Endothelial cell (in vitro differentiated cells): Measurements from ENCODE around the gene CLEC6A. TPM values are rescaled to one million over a fixed set of nuclear protein-coding genes. Genes with fewer than 3 reads are reported as not detected.
"Not testable (repeated sequence)": the region's sequence is repeated elsewhere in the genome, so short reads cannot be mapped to it uniquely, and the experiment has no call there.

ENCODE experiments used
- DNase-seq: peaks from one replicate; pipeline ENCODE4 v3.0.0; 2021; ENCODE audit warnings: low spot score
- H3K27ac Mint-ChIP-seq: one replicate; pipeline ENCODE4 v1.8.0; 2021; ENCODE audit warnings: mixed read lengths, inconsistent platforms; ENCODE audit not compliant: unreplicated experiment
- H3K27me3 Mint-ChIP-seq: one replicate; pipeline ENCODE4 v1.8.0; 2021; ENCODE audit warnings: mild to moderate bottlenecking, moderate library complexity, mixed read lengths, inconsistent platforms; ENCODE audit not compliant: unreplicated experiment
- H3K36me3 Mint-ChIP-seq: one replicate; pipeline ENCODE4 v1.8.0; 2021; ENCODE audit warnings: mild to moderate bottlenecking, low read depth, mixed read lengths, inconsistent platforms; ENCODE audit not compliant: unreplicated experiment
- H3K4me1 Mint-ChIP-seq: one replicate; pipeline ENCODE4 v1.8.0; 2021; ENCODE audit warnings: mild to moderate bottlenecking, mixed read lengths, inconsistent platforms; ENCODE audit not compliant: unreplicated experiment
- H3K4me3 Mint-ChIP-seq: one replicate; pipeline ENCODE4 v1.8.0; 2021; ENCODE audit warnings: mild to moderate bottlenecking, mixed read lengths, inconsistent platforms; ENCODE audit not compliant: unreplicated experiment
- H3K9me3 Mint-ChIP-seq: one replicate; pipeline ENCODE4 v1.8.0; 2021; ENCODE audit warnings: mixed read lengths, inconsistent platforms; ENCODE audit not compliant: unreplicated experiment
- CTCF ChIP-seq: fragments of 200-600 bp; sonication (generic); IDR thresholded peaks from one replicate; pipeline ENCODE4 v1.5.0; 2021; ENCODE audit warnings: antibody characterized with exemption; ENCODE audit not compliant: unreplicated experiment
- total RNA-seq: library from RNA; stranded (reverse); fragmentation: NEBNext Ultra II Directional; extraction: Animal tissue kit (Norgen Biotek cat#: 25700); gene quantifications from one replicate; pipeline ENCODE4 v1.2.1, GENCODE V29; 2021; ENCODE audit not compliant: unreplicated experiment

CLEC6A gene
- total RNA-seq, 1 donor from 2014 or later, result not detected

GRCh38 chr12:8491646-8492530, 36.1 kb downstream of the CLEC6A start:
- Mint-ChIP-seq H3K27ac (no peak overlapping the region), H3K4me3 (no peak overlapping the region), H3K36me3 (no peaks in the 10 kb centered on the region), H3K9me3 (no peaks in the 10 kb centered on the region), H3K4me1 (peaks cover 5% of the 10 kb centered on the region), H3K27me3 (no peaks in the 10 kb centered on the region)
- no peak for DNase-seq
- no peak for TF ChIP-seq CTCF

- Mint-ChIP-seq H3K36me3 (no peaks in the 10 kb centered on the region), H3K9me3 (no peaks in the 10 kb centered on the region), H3K4me3 (no peak overlapping the region), H3K27ac (no peak overlapping the region), H3K4me1 (peaks cover 5% of the 10 kb centered on the region), H3K27me3 (no peaks in the 10 kb centered on the region)
- no peak for DNase-seq
- TF ChIP-seq CTCF, result no peak
These were observed 37.3 kb downstream of the CLEC6A start for GRCh38 chr12:8493084-8493483.

GRCh38 chr12:8495671-8496070, 39.9 kb downstream of the CLEC6A start:
- H3K27ac Mint-ChIP-seq, H3K9me3 Mint-ChIP-seq, H3K36me3 Mint-ChIP-seq, DNase-seq, H3K4me3 Mint-ChIP-seq, H3K27me3 Mint-ChIP-seq: not testable (repeated sequence)
- peaks cover 22% of the 10 kb centered on the region for H3K4me1 Mint-ChIP-seq

GRCh38 chr12:8496074-8496473, 40.3 kb downstream of the CLEC6A start:
- H3K36me3 Mint-ChIP-seq, DNase-seq, H3K27ac Mint-ChIP-seq, H3K4me3 Mint-ChIP-seq, H3K27me3 Mint-ChIP-seq, H3K9me3 Mint-ChIP-seq: not testable (repeated sequence)
- peaks cover 22% of the 10 kb centered on the region for H3K4me1 Mint-ChIP-seq

- TF ChIP-seq CTCF, result no peak
- no peak for DNase-seq
- H3K4me3 Mint-ChIP-seq, result no peak overlapping the region
- no peaks in the 10 kb centered on the region for H3K36me3 Mint-ChIP-seq
- peaks cover 1% of the 10 kb centered on the region for H3K27me3 Mint-ChIP-seq
- no peaks in the 10 kb centered on the region for H3K9me3 Mint-ChIP-seq
- peak overlapping the region; percentile 43 for H3K27ac Mint-ChIP-seq
- peaks cover 20% of the 10 kb centered on the region for H3K4me1 Mint-ChIP-seq
These were observed 43.9 kb downstream of the CLEC6A start for GRCh38 chr12:8499616-8500015.

GRCh38 chr12:8501720-8502119, 46.0 kb downstream of the CLEC6A start:
- Mint-ChIP-seq H3K9me3 (no peaks in the 10 kb centered on the region), H3K27me3 (peaks cover 3% of the 10 kb centered on the region), H3K36me3 (no peaks in the 10 kb centered on the region), H3K4me3 (no peak overlapping the region), H3K4me1 (peaks cover 20% of the 10 kb centered on the region), H3K27ac (no peak overlapping the region)
- DNase-seq, result no peak
- no peak for TF ChIP-seq CTCF
